Natural killer cell (primary cell): Measurements from ENCODE around the gene OSGIN1. TPM values are rescaled to one million over a fixed set of nuclear protein-coding genes. Genes with fewer than 3 reads are reported as not detected.

Source experiments
- ATAC-seq, 3 donors: fragments of 150-1000 bp in 2 of 3; fragments of 200-7000 bp in 1 of 3; cut with Tn5 transposase; 1 replicate in 1 of 3; 2 replicates in 2 of 3; pipeline ENCODE4 v1.10.0; 2021; ENCODE audit warnings: mild to moderate bottlenecking in 2 of 3, moderate library complexity in 2 of 3
- DNase-seq, 2 donors: peaks; one replicate each; pipeline versions ENCODE4 v3.0.0 to v3.0.0-alpha.2; 2013 to 2021; ENCODE audit warnings: mixed read lengths in 1 of 2
- H3K27ac ChIP-seq: one replicate; pipeline ENCODE4 v1.5.1; 2013; ENCODE audit warnings: mild to moderate bottlenecking, low read length
- H3K27me3 ChIP-seq: one replicate; pipeline ENCODE4 v1.6.1; 2013; ENCODE audit warnings: low read length; ENCODE audit not compliant: control insufficient read depth, insufficient read depth
- H3K36me3 ChIP-seq: one replicate; pipeline ENCODE4 v1.6.1; 2013; ENCODE audit warnings: low read length; ENCODE audit not compliant: control insufficient read depth, insufficient read depth
- H3K4me1 ChIP-seq: one replicate; pipeline ENCODE4 v1.6.1; 2013; ENCODE audit warnings: low read length; ENCODE audit not compliant: control insufficient read depth, insufficient read depth
- H3K4me3 ChIP-seq: one replicate; pipeline ENCODE4 v1.5.1; 2013; ENCODE audit warnings: low read length
- H3K9me3 ChIP-seq: one replicate; pipeline ENCODE4 v1.6.1; 2013; ENCODE audit warnings: low read length; ENCODE audit not compliant: control insufficient read depth, insufficient read depth
- H3K27ac Mint-ChIP-seq, 2 donors: one replicate each; pipeline ENCODE4 v1.8.0; 2022; ENCODE audit warnings: mild to moderate bottlenecking in 2 of 2, mixed read lengths in 2 of 2, moderate library complexity in 1 of 2
- H3K27me3 Mint-ChIP-seq, 2 donors: one replicate each; pipeline ENCODE4 v1.8.0; 2022; ENCODE audit warnings: low read depth in 2 of 2, mixed read lengths in 2 of 2
- H3K36me3 Mint-ChIP-seq: one replicate; pipeline ENCODE4 v1.8.0; 2022; ENCODE audit warnings: mixed read lengths
- H3K4me1 Mint-ChIP-seq, 2 donors: one replicate each; pipeline ENCODE4 v1.8.0; 2022; ENCODE audit warnings: mixed read lengths in 2 of 2
- H3K4me3 Mint-ChIP-seq: one replicate; pipeline ENCODE4 v1.8.0; 2022; ENCODE audit warnings: mild to moderate bottlenecking, moderate library complexity, mixed read lengths
- H3K9me3 Mint-ChIP-seq, 2 donors: one replicate each; pipeline ENCODE4 v1.8.0; 2022; ENCODE audit warnings: mixed read lengths in 2 of 2
- CTCF ChIP-seq: fragments of 200-600 bp; IDR thresholded peaks from one replicate; pipeline ENCODE4 v1.8.0; 2022; ENCODE audit warnings: antibody characterized with exemption
- WGBS: methylation state at CpG from one replicate; pipeline ENCODE4 v1.1.7; 2013; ENCODE audit warnings: missing lambda C conversion rate; ENCODE audit not compliant: insufficient coverage; 5-methylcytosine and 5-hydroxymethylcytosine counted together
- intact Hi-C: fragments of 100-400 bp; cut with micrococcal nuclease; formaldehyde crosslinking; loops from one replicate; pipeline ENCODE4 v1.14.2; 2022
- total RNA-seq, 4 donors: library from RNA; stranded (reverse); fragments of 120-200 nt in 1 of 4; gene quantifications; one replicate each; pipeline versions ENCODE4 v1.2.3 to v1.2.4, GENCODE V29; 2013 to 2022

The OSGIN1 gene
- total RNA-seq, 3 donors from 2014 or later (not counting 1 experiment from before 2014, with no cell fraction given): 3.9 to 4.1 (median 4.0) TPM

DNA sequence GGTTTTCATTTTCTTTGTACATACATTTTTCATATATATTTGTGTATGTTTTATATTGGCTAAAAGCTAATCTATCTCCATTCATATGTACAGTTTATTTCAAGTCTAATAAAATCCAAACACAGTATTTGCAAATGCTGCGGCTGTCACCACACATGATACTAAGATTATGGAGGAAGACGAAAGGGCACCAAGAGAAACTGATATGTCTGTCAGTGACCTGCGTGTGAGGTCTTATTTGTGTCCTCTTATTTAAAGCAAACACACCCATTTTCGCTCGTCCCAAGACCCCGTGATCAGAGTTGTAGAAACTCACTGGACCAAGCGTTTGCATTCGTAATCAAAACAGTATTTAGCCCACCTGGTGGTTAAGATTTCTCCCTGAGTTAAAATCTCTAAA is 45.9 kb upstream of the OSGIN1 start:
- H3K4me3 Mint-ChIP-seq: no peak overlapping the region
- no peak for ATAC-seq
- intact Hi-C loops: no loop called here
- Histone ChIP-seq H3K27ac (no peak overlapping the region), H3K27me3 (no peaks in the 10 kb centered on the region), H3K9me3 (no peaks in the 10 kb centered on the region), H3K4me3 (no peak overlapping the region), H3K4me1 (no peaks in the 10 kb centered on the region), H3K36me3 (peaks cover 29% of the 10 kb centered on the region)
- no peaks in the 10 kb centered on the region for H3K9me3 Mint-ChIP-seq
- H3K4me1 Mint-ChIP-seq: peaks cover 23 to 40% of the 10 kb centered on the region in 2 donors
- no peak for DNase-seq
- H3K27ac Mint-ChIP-seq: no peak overlapping the region
- no peak for TF ChIP-seq CTCF
- 98% methylated on average over 8 of the region's 8 CpGs for WGBS
- H3K36me3 Mint-ChIP-seq: no peaks in the 10 kb centered on the region
- no peaks in the 10 kb centered on the region for H3K27me3 Mint-ChIP-seq

- H3K4me3 Mint-ChIP-seq: no peak overlapping the region
- Histone ChIP-seq H3K27ac (no peak overlapping the region), H3K4me1 (no peaks in the 10 kb centered on the region), H3K4me3 (no peak overlapping the region), H3K36me3 (peaks cover 35% of the 10 kb centered on the region), H3K27me3 (no peaks in the 10 kb centered on the region), H3K9me3 (no peaks in the 10 kb centered on the region)
- DNase-seq (no peak), ATAC-seq (no peak)
- no peaks in the 10 kb centered on the region for H3K36me3 Mint-ChIP-seq
- peaks cover 19 to 34% of the 10 kb centered on the region in 2 donors for H3K4me1 Mint-ChIP-seq
- 94% methylated on average over 15 of the region's 15 CpGs for WGBS
- H3K27ac Mint-ChIP-seq: no peak overlapping the region
- H3K9me3 Mint-ChIP-seq: no peaks in the 10 kb centered on the region
- no peaks in the 10 kb centered on the region for H3K27me3 Mint-ChIP-seq
- TF ChIP-seq CTCF: no peak
- intact Hi-C loops: no loop called here
Measured at GRCh38 chr16:83907631-83908250, 45.3 kb upstream of the OSGIN1 start.

DNA sequence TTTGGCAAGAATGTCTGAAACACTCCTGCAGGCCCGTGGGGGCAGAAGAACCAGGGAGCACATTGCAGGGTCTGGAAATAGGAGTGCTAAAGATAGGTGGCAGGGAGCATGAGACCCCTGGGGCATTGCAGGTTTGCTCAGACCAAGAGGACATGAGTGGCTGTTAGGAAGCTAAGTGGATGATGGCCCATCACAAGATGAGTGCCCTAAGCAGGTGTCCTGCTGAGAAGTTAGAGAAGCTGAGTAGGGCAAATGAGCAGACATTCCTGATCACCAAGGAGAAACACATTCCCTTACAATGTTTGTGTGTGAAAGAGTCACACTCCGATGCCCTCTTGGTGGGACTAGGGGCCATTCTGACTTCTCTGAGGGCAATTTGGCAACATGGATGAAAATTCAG is 44.2 kb upstream of the OSGIN1 start:
- H3K4me3 ChIP-seq: no peak overlapping the region
- ATAC-seq (no peak), DNase-seq (no peak)
- intact Hi-C loops: no loop called here
- Mint-ChIP-seq H3K4me1 (peaks cover 9 to 24% of the 10 kb centered on the region in 2 donors), H3K27me3 (no peaks in the 10 kb centered on the region), H3K36me3 (no peaks in the 10 kb centered on the region), H3K4me3 (no peak overlapping the region), H3K9me3 (no peaks in the 10 kb centered on the region), H3K27ac (peak overlapping the region in 1 of 2 donors; percentile 54)
- H3K4me1 ChIP-seq: no peaks in the 10 kb centered on the region
- WGBS: 100% methylated on average over 2 of the region's 2 CpGs
- no peak for TF ChIP-seq CTCF
- peaks cover 42% of the 10 kb centered on the region for H3K36me3 ChIP-seq
- H3K27ac ChIP-seq: no peak overlapping the region
- no peaks in the 10 kb centered on the region for H3K9me3 ChIP-seq
- H3K27me3 ChIP-seq: no peaks in the 10 kb centered on the region

DNA sequence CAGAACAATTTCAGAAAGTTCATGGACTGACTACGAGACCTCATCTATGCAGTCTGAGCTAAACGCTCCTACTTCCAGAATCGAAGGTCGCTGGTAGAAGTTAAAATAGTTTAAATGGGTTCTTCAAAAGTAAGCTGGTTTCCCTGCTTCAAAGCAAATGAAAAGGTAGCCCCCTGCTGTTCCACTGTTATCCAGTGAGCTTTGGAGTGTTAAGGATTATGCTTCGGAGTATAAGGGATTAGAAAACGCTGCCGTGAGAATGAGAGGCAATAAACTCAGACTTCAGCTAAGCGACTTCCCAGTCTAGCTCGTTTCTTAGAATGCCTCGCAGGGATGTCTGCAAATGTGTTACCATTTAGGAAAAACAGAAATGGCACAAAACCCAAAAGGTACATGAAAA is 41.8 kb upstream of the OSGIN1 start:
- intact Hi-C loops: no loop called here
- no peak for TF ChIP-seq CTCF
- H3K9me3 ChIP-seq: no peaks in the 10 kb centered on the region
- peaks cover 62% of the 10 kb centered on the region for H3K36me3 ChIP-seq
- ATAC-seq: no peak
- no peaks in the 10 kb centered on the region for H3K27me3 ChIP-seq
- Mint-ChIP-seq H3K36me3 (peaks cover 6% of the 10 kb centered on the region), H3K27me3 (no peaks in the 10 kb centered on the region), H3K4me1 (peaks cover 13 to 22% of the 10 kb centered on the region in 2 donors), H3K9me3 (no peaks in the 10 kb centered on the region), H3K4me3 (no peak overlapping the region), H3K27ac (no peak overlapping the region)
- no peak for DNase-seq
- no peak overlapping the region for H3K27ac ChIP-seq
- 93% methylated on average over 10 of the region's 10 CpGs for WGBS
- H3K4me3 ChIP-seq: no peak overlapping the region
- no peaks in the 10 kb centered on the region for H3K4me1 ChIP-seq
